ENCODE results near the gene ROR2. TPM values are rescaled to one million over a fixed set of nuclear protein-coding genes. Genes with fewer than 3 reads are reported as not detected.

The ROR2 gene
- total and polyA plus RNA-seq, 2 of the 13 experiments (the other 11 are each of a cell fraction or from before 2014, with no cell fraction given) = not detected

- no peak for TF ChIP-seq THYN1 (CRISPR knock-in tag; IDR thresholded peaks at IDR 0.05; ENCODE audit: borderline replicate concordance, low read depth)
These were observed 100.3 kb downstream of the ROR2 start (continued) for GRCh38 chr9:91849694-91850093.

GRCh38 chr9:91848146-91848545, 101.9 kb downstream of the ROR2 start:
- in situ Hi-C loops (cut with HindIII; ENCODE audit: extremely low pct_ligation_motif_present, low pct_unique_long_range_greater_than_20kb) (no loop called here), intact Hi-C loops (cut with micrococcal nuclease; ENCODE audit: unreplicated experiment) (no loop called here)
- peaks cover 2 to 44% of the 10 kb centered on the region in 2 experiments; a peak in 3 of 5 replicates for H3K27me3 ChIP-seq (ENCODE audit: control insufficient read depth in 1 of 2, insufficient read depth in 2 of 2, low read length in 2 of 2)
- no peak for FAIRE-seq
- no peaks in the 10 kb centered on the region for H3K9me3 ChIP-seq (ENCODE audit: low read length)
- no peak overlapping the region for H3K27ac ChIP-seq (ENCODE audit: extremely low read length, insufficient read depth, low read length)
- H4K20me1 ChIP-seq (ENCODE audit: insufficient read depth, low read length) = no peaks in the 10 kb centered on the region
- no peak overlapping the region for H3K4me3 ChIP-seq (replicated peaks in 1 of 3; ENCODE audit: insufficient read depth in 1 of 3, low read depth in 2 of 3, low read length in 3 of 3)
- no peak for DNase-seq (ENCODE audit: low spot score)
- ChIA-PET POLR2A (no interaction called here), CTCF (ENCODE audit: low intra/inter-chr PET ratio, low total read pairs) (no interaction called here)
- WGBS (ENCODE audit: low lambda C conversion rate) = 7% methylated on average over 6 of the region's 6 CpGs
- no peaks in the 10 kb centered on the region for H3K4me1 ChIP-seq (ENCODE audit: insufficient read depth, low read length)
- no peak overlapping the region for H3K4me2 ChIP-seq (ENCODE audit: low read depth, low read length)
- no peak for ATAC-seq
- BruUV-seq (replicated peaks) = no TSS peak
- no peaks in the 10 kb centered on the region for H3K36me3 ChIP-seq (replicated peaks in 1 of 2; ENCODE audit: control insufficient read depth in 1 of 2, insufficient read depth in 2 of 2, low read length in 2 of 2)
- no peak overlapping the region for H2AFZ ChIP-seq (ENCODE audit: low read length)
- H3K9ac ChIP-seq (ENCODE audit: insufficient read depth, low read depth, low read length) = no peak overlapping the region
- no peaks in the 10 kb centered on the region for H3K79me2 ChIP-seq (ENCODE audit: insufficient read depth, low read length)
- TF ChIP-seq E2F5 (CRISPR knock-in tag; conservative IDR thresholded peaks at IDR 0.05) (no peak), ZNF775 (CRISPR knock-in tag; IDR thresholded peaks at IDR 0.05; ENCODE audit: borderline replicate concordance) (no peak), ZNF577 (CRISPR knock-in tag; IDR thresholded peaks at IDR 0.05; ENCODE audit: borderline replicate concordance, low read depth) (no peak), ZHX1 (CRISPR knock-in tag; IDR thresholded peaks at IDR 0.05; ENCODE audit: low read depth) (no peak), ARID3A (IDR thresholded peaks at IDR 0.05; ENCODE audit: low read depth, low read length) (no peak), PLRG1 (conservative IDR thresholded peaks at IDR 0.05) (no peak), SRSF9 (IDR thresholded peaks at IDR 0.05; ENCODE audit: borderline replicate concordance, insufficient read depth, low read depth, low read length, poor library complexity, severe bottlenecking) (no peak), JUNB (CRISPR knock-in tag; IDR thresholded peaks at IDR 0.05; ENCODE audit: borderline replicate concordance) (no peak), WIZ (CRISPR knock-in tag; IDR thresholded peaks at IDR 0.05) (no peak), TRIM22 (IDR thresholded peaks at IDR 0.05) (no peak), NCOR1 (IDR thresholded peaks at IDR 0.05; ENCODE audit: borderline replicate concordance, low read length) (no peak), ZNF782 (CRISPR knock-in tag; IDR thresholded peaks at IDR 0.05; ENCODE audit: borderline replicate concordance) (no peak), ZBTB7A (CRISPR knock-in tag; IDR thresholded peaks at IDR 0.05) (no peak), NFKB2 (CRISPR knock-in tag; IDR thresholded peaks at IDR 0.05; ENCODE audit: borderline replicate concordance) (no peak), E2F1 (CRISPR knock-in tag; IDR thresholded peaks at IDR 0.05) (no peak)
